GM23338 (cell line): ENCODE measurements around the gene MICAL2.

Experiments
- CREB1 ChIP-seq: fragments of 250-450 bp; sonication (Bioruptor Pico); IDR thresholded peaks from 2 replicates; pipeline ENCODE4 v1.5.0; 2020; ENCODE audit warnings: low read depth, mild to moderate bottlenecking, moderate library complexity
- EZH2 ChIP-seq: fragments of 200-600 bp; sonication (generic); IDR thresholded peaks from one replicate; pipeline ENCODE4 v1.8.0; 2017; ENCODE audit warnings: antibody characterized with exemption, mild to moderate bottlenecking, low read depth; ENCODE audit not compliant: unreplicated experiment
- EZH2phosphoT487 ChIP-seq: fragments of 200-600 bp; sonication (generic); IDR thresholded peaks from one replicate; pipeline ENCODE4 v1.8.1; 2018; ENCODE audit warnings: antibody characterized with exemption; ENCODE audit not compliant: unreplicated experiment
- JUNB ChIP-seq: IDR thresholded peaks from one replicate; pipeline ENCODE4 v1.6.1; 2016; ENCODE audit warnings: antibody characterized with exemption; ENCODE audit not compliant: unreplicated experiment
- NANOG ChIP-seq: IDR thresholded peaks from 2 replicates; pipeline ENCODE4 v1.6.1; 2016; ENCODE audit warnings: antibody characterized with exemption, borderline replicate concordance
- POLR2AphosphoS5 ChIP-seq: IDR thresholded peaks from 2 replicates; pipeline ENCODE4 v1.6.1; 2016; ENCODE audit warnings: antibody characterized with exemption, low read depth
- STAT1 ChIP-seq: IDR thresholded peaks from one replicate; pipeline ENCODE4 v1.6.1; 2016; ENCODE audit warnings: antibody characterized with exemption; ENCODE audit not compliant: unreplicated experiment
- ZNF114 ChIP-seq: fragments of 250-450 bp; sonication (Bioruptor Pico); IDR thresholded peaks from 2 replicates; pipeline ENCODE4 v1.5.0; 2020; ENCODE audit warnings: mild to moderate bottlenecking, moderate library complexity
- ZNF331 ChIP-seq: fragments of 250-450 bp; sonication (Bioruptor Pico); IDR thresholded peaks from 2 replicates; pipeline ENCODE4 v1.5.0; 2020; ENCODE audit warnings: low read depth, mild to moderate bottlenecking, moderate library complexity
- TF ChIP-seq, protein P1 (sequence below), 2 experiments: fragments of 200-600 bp in 1 of 2; sonication (generic) in 1 of 2; conservative IDR thresholded peaks; 2 replicates each; pipeline versions ENCODE4 v1.5.1 to v1.6.1; 2016 to 2017; ENCODE audit warnings: antibody characterized with exemption in 2 of 2, low read depth in 2 of 2, mild to moderate bottlenecking in 2 of 2, moderate library complexity in 1 of 2
- TF ChIP-seq, protein P2 (sequence below): IDR thresholded peaks from one replicate; pipeline ENCODE4 v1.6.1; 2018; ENCODE audit warnings: antibody characterized with exemption; ENCODE audit not compliant: unreplicated experiment
- TF ChIP-seq, protein P3 (sequence below): IDR thresholded peaks from 2 replicates; pipeline ENCODE4 v1.6.1; 2016; ENCODE audit warnings: antibody characterized with exemption
- TF ChIP-seq, protein P4 (sequence below): fragments of 250-450 bp; sonication (Bioruptor Pico); IDR thresholded peaks from 2 replicates; pipeline ENCODE4 v1.5.0; 2020; ENCODE audit warnings: mild to moderate bottlenecking, moderate library complexity

DNA sequence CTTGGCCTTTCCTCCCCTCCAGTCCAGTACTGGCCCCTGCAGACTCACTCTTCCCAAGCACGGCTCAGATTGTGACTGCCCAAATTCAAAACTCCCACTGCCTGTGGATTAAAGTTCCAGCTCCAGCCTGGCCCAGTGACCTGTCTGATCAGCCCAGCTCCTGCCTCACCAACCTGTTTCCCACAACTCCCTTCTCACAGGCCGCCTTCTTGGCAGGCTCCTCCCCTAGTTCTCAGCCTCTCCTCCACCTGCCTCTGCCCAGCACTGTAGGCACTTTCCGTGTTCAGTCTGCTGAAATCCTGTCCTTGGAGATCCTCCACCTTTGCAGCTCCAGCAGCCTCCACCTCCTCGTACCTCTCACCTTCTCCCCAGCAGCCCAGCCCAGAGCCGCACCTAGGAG is 68.6 kb downstream of the MICAL2 start:
- TF ChIP-seq, protein P1, sequence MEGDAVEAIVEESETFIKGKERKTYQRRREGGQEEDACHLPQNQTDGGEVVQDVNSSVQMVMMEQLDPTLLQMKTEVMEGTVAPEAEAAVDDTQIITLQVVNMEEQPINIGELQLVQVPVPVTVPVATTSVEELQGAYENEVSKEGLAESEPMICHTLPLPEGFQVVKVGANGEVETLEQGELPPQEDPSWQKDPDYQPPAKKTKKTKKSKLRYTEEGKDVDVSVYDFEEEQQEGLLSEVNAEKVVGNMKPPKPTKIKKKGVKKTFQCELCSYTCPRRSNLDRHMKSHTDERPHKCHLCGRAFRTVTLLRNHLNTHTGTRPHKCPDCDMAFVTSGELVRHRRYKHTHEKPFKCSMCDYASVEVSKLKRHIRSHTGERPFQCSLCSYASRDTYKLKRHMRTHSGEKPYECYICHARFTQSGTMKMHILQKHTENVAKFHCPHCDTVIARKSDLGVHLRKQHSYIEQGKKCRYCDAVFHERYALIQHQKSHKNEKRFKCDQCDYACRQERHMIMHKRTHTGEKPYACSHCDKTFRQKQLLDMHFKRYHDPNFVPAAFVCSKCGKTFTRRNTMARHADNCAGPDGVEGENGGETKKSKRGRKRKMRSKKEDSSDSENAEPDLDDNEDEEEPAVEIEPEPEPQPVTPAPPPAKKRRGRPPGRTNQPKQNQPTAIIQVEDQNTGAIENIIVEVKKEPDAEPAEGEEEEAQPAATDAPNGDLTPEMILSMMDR (conservative IDR thresholded peaks at IDR 0.05; ENCODE audit: low read depth in 2 of 2): no peak
- TF ChIP-seq, protein P2, sequence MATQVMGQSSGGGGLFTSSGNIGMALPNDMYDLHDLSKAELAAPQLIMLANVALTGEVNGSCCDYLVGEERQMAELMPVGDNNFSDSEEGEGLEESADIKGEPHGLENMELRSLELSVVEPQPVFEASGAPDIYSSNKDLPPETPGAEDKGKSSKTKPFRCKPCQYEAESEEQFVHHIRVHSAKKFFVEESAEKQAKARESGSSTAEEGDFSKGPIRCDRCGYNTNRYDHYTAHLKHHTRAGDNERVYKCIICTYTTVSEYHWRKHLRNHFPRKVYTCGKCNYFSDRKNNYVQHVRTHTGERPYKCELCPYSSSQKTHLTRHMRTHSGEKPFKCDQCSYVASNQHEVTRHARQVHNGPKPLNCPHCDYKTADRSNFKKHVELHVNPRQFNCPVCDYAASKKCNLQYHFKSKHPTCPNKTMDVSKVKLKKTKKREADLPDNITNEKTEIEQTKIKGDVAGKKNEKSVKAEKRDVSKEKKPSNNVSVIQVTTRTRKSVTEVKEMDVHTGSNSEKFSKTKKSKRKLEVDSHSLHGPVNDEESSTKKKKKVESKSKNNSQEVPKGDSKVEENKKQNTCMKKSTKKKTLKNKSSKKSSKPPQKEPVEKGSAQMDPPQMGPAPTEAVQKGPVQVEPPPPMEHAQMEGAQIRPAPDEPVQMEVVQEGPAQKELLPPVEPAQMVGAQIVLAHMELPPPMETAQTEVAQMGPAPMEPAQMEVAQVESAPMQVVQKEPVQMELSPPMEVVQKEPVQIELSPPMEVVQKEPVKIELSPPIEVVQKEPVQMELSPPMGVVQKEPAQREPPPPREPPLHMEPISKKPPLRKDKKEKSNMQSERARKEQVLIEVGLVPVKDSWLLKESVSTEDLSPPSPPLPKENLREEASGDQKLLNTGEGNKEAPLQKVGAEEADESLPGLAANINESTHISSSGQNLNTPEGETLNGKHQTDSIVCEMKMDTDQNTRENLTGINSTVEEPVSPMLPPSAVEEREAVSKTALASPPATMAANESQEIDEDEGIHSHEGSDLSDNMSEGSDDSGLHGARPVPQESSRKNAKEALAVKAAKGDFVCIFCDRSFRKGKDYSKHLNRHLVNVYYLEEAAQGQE: no peak
- no peak for TF ChIP-seq POLR2AphosphoS5
- TF ChIP-seq EZH2: no peak
- no peak for TF ChIP-seq ZNF331 (CRISPR knock-in tag)
- no peak for TF ChIP-seq STAT1
- no peak for TF ChIP-seq EZH2phosphoT487
- no peak for TF ChIP-seq JUNB
- TF ChIP-seq ZNF114 (CRISPR knock-in tag): no peak
- TF ChIP-seq CREB1 (CRISPR knock-in tag): no peak
- TF ChIP-seq NANOG: no peak
- TF ChIP-seq, protein P3, sequence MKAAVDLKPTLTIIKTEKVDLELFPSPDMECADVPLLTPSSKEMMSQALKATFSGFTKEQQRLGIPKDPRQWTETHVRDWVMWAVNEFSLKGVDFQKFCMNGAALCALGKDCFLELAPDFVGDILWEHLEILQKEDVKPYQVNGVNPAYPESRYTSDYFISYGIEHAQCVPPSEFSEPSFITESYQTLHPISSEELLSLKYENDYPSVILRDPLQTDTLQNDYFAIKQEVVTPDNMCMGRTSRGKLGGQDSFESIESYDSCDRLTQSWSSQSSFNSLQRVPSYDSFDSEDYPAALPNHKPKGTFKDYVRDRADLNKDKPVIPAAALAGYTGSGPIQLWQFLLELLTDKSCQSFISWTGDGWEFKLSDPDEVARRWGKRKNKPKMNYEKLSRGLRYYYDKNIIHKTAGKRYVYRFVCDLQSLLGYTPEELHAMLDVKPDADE: no peak
- TF ChIP-seq, protein P4, sequence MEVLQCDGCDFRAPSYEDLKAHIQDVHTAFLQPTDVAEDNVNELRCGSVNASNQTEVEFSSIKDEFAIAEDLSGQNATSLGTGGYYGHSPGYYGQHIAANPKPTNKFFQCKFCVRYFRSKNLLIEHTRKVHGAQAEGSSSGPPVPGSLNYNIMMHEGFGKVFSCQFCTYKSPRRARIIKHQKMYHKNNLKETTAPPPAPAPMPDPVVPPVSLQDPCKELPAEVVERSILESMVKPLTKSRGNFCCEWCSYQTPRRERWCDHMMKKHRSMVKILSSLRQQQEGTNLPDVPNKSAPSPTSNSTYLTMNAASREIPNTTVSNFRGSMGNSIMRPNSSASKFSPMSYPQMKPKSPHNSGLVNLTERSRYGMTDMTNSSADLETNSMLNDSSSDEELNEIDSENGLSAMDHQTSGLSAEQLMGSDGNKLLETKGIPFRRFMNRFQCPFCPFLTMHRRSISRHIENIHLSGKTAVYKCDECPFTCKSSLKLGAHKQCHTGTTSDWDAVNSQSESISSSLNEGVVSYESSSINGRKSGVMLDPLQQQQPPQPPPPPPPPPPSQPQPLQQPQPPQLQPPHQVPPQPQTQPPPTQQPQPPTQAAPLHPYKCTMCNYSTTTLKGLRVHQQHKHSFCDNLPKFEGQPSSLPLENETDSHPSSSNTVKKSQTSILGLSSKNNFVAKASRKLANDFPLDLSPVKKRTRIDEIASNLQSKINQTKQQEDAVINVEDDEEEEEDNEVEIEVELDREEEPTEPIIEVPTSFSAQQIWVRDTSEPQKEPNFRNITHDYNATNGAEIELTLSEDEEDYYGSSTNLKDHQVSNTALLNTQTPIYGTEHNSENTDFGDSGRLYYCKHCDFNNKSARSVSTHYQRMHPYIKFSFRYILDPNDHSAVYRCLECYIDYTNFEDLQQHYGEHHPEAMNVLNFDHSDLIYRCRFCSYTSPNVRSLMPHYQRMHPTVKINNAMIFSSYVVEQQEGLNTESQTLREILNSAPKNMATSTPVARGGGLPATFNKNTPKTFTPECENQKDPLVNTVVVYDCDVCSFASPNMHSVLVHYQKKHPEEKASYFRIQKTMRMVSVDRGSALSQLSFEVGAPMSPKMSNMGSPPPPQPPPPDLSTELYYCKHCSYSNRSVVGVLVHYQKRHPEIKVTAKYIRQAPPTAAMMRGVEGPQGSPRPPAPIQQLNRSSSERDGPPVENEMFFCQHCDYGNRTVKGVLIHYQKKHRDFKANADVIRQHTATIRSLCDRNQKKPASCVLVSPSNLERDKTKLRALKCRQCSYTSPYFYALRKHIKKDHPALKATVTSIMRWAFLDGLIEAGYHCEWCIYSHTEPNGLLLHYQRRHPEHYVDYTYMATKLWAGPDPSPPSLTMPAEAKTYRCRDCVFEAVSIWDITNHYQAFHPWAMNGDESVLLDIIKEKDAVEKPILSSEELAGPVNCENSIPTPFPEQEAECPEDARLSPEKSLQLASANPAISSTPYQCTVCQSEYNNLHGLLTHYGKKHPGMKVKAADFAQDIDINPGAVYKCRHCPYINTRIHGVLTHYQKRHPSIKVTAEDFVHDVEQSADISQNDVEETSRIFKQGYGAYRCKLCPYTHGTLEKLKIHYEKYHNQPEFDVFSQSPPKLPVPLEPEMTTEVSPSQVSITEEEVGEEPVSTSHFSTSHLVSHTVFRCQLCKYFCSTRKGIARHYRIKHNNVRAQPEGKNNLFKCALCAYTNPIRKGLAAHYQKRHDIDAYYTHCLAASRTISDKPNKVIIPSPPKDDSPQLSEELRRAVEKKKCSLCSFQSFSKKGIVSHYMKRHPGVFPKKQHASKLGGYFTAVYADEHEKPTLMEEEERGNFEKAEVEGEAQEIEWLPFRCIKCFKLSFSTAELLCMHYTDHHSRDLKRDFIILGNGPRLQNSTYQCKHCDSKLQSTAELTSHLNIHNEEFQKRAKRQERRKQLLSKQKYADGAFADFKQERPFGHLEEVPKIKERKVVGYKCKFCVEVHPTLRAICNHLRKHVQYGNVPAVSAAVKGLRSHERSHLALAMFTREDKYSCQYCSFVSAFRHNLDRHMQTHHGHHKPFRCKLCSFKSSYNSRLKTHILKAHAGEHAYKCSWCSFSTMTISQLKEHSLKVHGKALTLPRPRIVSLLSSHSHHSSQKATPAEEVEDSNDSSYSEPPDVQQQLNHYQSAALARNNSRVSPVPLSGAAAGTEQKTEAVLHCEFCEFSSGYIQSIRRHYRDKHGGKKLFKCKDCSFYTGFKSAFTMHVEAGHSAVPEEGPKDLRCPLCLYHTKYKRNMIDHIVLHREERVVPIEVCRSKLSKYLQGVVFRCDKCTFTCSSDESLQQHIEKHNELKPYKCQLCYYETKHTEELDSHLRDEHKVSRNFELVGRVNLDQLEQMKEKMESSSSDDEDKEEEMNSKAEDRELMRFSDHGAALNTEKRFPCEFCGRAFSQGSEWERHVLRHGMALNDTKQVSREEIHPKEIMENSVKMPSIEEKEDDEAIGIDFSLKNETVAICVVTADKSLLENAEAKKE (CRISPR knock-in tag): no peak
